SK-N-MC (cell line): Measurements from ENCODE around the gene ATP6V0B.

Source experiments
- DNase-seq: peaks from one replicate; pipeline ENCODE4 v3.0.0-alpha.2; 2011; ENCODE audit warnings: low read depth, low spot score
- H3K27ac ChIP-seq: fragments of 200-600 bp; sonication (generic); 2 replicates; pipeline ENCODE4 v1.5.1; 2016; ENCODE audit warnings: mixed run types
- H3K36me3 ChIP-seq: fragments of 200-600 bp; sonication (generic); 2 replicates; pipeline ENCODE4 v1.6.1; 2017; ENCODE audit warnings: antibody characterized with exemption, low read length, mixed read lengths; ENCODE audit not compliant: insufficient read depth
- H3K4me3 ChIP-seq: fragments of 200-600 bp; sonication (generic); 2 replicates; pipeline ENCODE4 v1.5.1; 2016
- H3K9ac ChIP-seq: fragments of 200-600 bp; sonication (generic); 2 replicates; pipeline ENCODE4 v1.8.0; 2017; ENCODE audit warnings: mixed run types, mixed read lengths; ENCODE audit not compliant: insufficient read length
- H3K9me3 ChIP-seq: fragments of 200-600 bp; sonication (generic); 2 replicates; pipeline ENCODE4 v1.6.1; 2017; ENCODE audit warnings: low read depth, mild to moderate bottlenecking, antibody characterized with exemption, low read length, moderate library complexity, mixed read lengths
- EZH2 ChIP-seq: fragments of 200-600 bp; sonication (generic); IDR thresholded peaks from one replicate; pipeline ENCODE4 v1.6.1; 2017; ENCODE audit warnings: antibody characterized with exemption
- FOXP2 ChIP-seq: optimal IDR thresholded peaks from 2 replicates; pipeline ENCODE3; 2011; ENCODE audit warnings: mild to moderate bottlenecking, moderate library complexity; ENCODE audit not compliant: insufficient read depth; ENCODE audit errors: extremely low read length, control extremely low read depth
- POLR2AphosphoS5 ChIP-seq: IDR thresholded peaks from 2 replicates; pipeline ENCODE4 v1.6.1; 2012; ENCODE audit warnings: mild to moderate bottlenecking, low read depth, low read length, borderline replicate concordance

Gene ATP6V0B

GRCh38 chr1:43991200-43991475 is 16.4 kb downstream of the ATP6V0B start:
- no peak for DNase-seq
- Histone ChIP-seq H3K9me3 (no peaks in the 10 kb centered on the region), H3K36me3 (peaks cover 3% of the 10 kb centered on the region; the same call in 1 of the 2 replicates), H3K27ac (no peak overlapping the region), H3K4me3 (peak overlapping the region; percentile 78), H3K9ac (peak overlapping the region; percentile 65)
- TF ChIP-seq POLR2AphosphoS5, result no peak
- no peak for TF ChIP-seq EZH2
- no peak for TF ChIP-seq FOXP2

- Histone ChIP-seq H3K27ac (no peak within 1 kb of the TSS), H3K36me3 (no peaks in the 10 kb centered on the region), H3K9me3 (no peaks in the 10 kb centered on the region), H3K9ac (peak within 1 kb of the TSS; percentile 65), H3K4me3 (peak within 1 kb of the TSS; percentile 78)
- no peak for DNase-seq
- TF ChIP-seq FOXP2 (no peak), POLR2AphosphoS5 (peak; percentile 58; the same call in 1 of the 2 replicates), EZH2 (no peak)
These were observed 16.9 kb downstream of the ATP6V0B start, which contains the start of gene CCDC24 for GRCh38 chr1:43991476-43992231. Gene CCDC24, plus strand, starts transcription at chr1:43991599. Its CDS starts 280 bp downstream, at chr1:43991879.

GRCh38 chr1:43992232-43992995 is 17.7 kb downstream of the ATP6V0B start:
- no peak overlapping the region for H3K27ac ChIP-seq
- no peak overlapping the region for H3K9ac ChIP-seq
- no peak for DNase-seq
- H3K4me3 ChIP-seq, result peak overlapping the region; percentile 78
- H3K9me3 ChIP-seq, result no peaks in the 10 kb centered on the region
- no peak for TF ChIP-seq FOXP2
- no peaks in the 10 kb centered on the region; the same call in 1 of the 2 replicates for H3K36me3 ChIP-seq

GRCh38 chr1:43993206-43993914 is 18.6 kb downstream of the ATP6V0B start:
- no peak for DNase-seq
- Histone ChIP-seq H3K9me3 (no peaks in the 10 kb centered on the region), H3K4me3 (no peak overlapping the region), H3K36me3 (no peaks in the 10 kb centered on the region; the same call in 1 of the 2 replicates), H3K27ac (no peak overlapping the region), H3K9ac (no peak overlapping the region)
- TF ChIP-seq EZH2 (no peak), FOXP2 (no peak), POLR2AphosphoS5 (no peak)

GRCh38 chr1:43994071-43994470 is 19.3 kb downstream of the ATP6V0B start:
- Histone ChIP-seq H3K4me3 (no peak overlapping the region), H3K9me3 (no peaks in the 10 kb centered on the region), H3K36me3 (no peaks in the 10 kb centered on the region; the same call in 1 of the 2 replicates), H3K9ac (no peak overlapping the region), H3K27ac (no peak overlapping the region)
- DNase-seq, result no peak
- TF ChIP-seq POLR2AphosphoS5, result no peak
- no peak for TF ChIP-seq EZH2
- TF ChIP-seq FOXP2, result no peak

- no peaks in the 10 kb centered on the region; the same call in 1 of the 2 replicates for H3K36me3 ChIP-seq
- no peak for DNase-seq
- H3K9me3 ChIP-seq, result no peaks in the 10 kb centered on the region
- no peak overlapping the region for H3K9ac ChIP-seq
- no peak overlapping the region for H3K4me3 ChIP-seq
- H3K27ac ChIP-seq, result no peak overlapping the region
- TF ChIP-seq EZH2 (no peak), POLR2AphosphoS5 (no peak), FOXP2 (no peak)
These were observed 20.3 kb downstream of the ATP6V0B start for GRCh38 chr1:43994794-43995790.

- H3K4me3 ChIP-seq, result no peak overlapping the region
- H3K36me3 ChIP-seq, result peaks cover 10% of the 10 kb centered on the region; the same call in 1 of the 2 replicates
- no peak for DNase-seq
- no peak overlapping the region for H3K27ac ChIP-seq
- no peaks in the 10 kb centered on the region for H3K9me3 ChIP-seq
- H3K9ac ChIP-seq, result no peak overlapping the region
- TF ChIP-seq EZH2, result no peak
- TF ChIP-seq POLR2AphosphoS5, result no peak
- no peak for TF ChIP-seq FOXP2
These were observed 21.4 kb downstream of the ATP6V0B start for GRCh38 chr1:43995984-43996732.
